ENCODE measurements around the gene SEZ6. TPM values are rescaled to one million over a fixed set of nuclear protein-coding genes. Genes with fewer than 3 reads are reported as not detected.
A peak's percentile ranks its signal among the peaks of the same experiment; 100 is the strongest.

SEZ6 gene
- polyA plus RNA-seq, 3 donors, result 0.17 to 0.33 (median 0.18) TPM

DNA sequence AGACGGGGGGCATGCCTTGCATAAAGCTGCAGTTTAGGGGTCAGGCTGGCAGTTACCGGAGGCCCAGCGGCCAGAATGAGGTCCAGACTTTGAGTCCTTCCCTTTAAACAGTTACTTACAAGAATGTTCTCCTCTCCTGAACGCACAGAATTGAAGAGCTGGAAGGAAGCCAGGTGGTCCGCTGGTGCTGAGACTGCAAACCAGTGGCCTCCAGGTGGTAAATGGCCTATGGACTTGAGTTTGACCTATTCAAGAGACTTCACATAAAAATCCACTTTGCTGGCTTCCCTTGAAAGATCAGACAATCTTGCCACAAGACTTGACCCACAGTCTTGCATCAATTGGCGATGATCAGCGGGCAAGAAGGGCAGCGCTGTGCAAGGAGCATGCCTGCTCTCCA is 14.7 kb upstream of the SEZ6 start:
- WGBS (ENCODE audit: insufficient coverage), result 83% methylated on average over 4 of the region's 8 CpGs
- Histone ChIP-seq H3K4me2 (replicated peaks; ENCODE audit: extremely low read depth, low read length, poor library complexity, severe bottlenecking) (no peak overlapping the region), H3K9ac (ENCODE audit: insufficient read depth, low read length, poor library complexity, severe bottlenecking) (no peak overlapping the region), H4K20me1 (ENCODE audit: insufficient read depth, low read length) (no peaks in the 10 kb centered on the region), H3K36me3 (replicated peaks in 1 of 2; ENCODE audit: control insufficient read depth in 1 of 2, insufficient read depth in 2 of 2, low read length in 2 of 2) (no peaks in the 10 kb centered on the region), H2AFZ (ENCODE audit: insufficient read depth, low read depth, low read length, poor library complexity, severe bottlenecking) (no peak overlapping the region), H3K79me2 (ENCODE audit: insufficient read depth, low read length) (no peaks in the 10 kb centered on the region), H3K27ac (ENCODE audit: low read depth in 1 of 2, low read length in 2 of 2) (no peak overlapping the region), H3K4me3 (replicated peaks in 1 of 3; ENCODE audit: low read depth in 2 of 3, low read length in 3 of 3) (no peak overlapping the region), H3K9me3 (replicated peaks in 1 of 2; ENCODE audit: control insufficient read depth in 1 of 2, insufficient read depth in 1 of 2, low read length in 2 of 2) (no peaks in the 10 kb centered on the region), H3K27me3 (ENCODE audit: control insufficient read depth in 2 of 2, insufficient read depth in 2 of 2, low read length in 2 of 2) (peaks cover 20 to 60% of the 10 kb centered on the region in 2 donors), H3K4me1 (ENCODE audit: control insufficient read depth in 1 of 2, insufficient read depth in 2 of 2, low read length in 2 of 2) (peaks cover 4 to 9% of the 10 kb centered on the region in 2 donors)
- DNase-seq, result no peak
- peak overlapping the region in 1 of 2 donors; percentile 39 for H3K4me3 Mint-ChIP-seq
- TF ChIP-seq, protein P1, sequence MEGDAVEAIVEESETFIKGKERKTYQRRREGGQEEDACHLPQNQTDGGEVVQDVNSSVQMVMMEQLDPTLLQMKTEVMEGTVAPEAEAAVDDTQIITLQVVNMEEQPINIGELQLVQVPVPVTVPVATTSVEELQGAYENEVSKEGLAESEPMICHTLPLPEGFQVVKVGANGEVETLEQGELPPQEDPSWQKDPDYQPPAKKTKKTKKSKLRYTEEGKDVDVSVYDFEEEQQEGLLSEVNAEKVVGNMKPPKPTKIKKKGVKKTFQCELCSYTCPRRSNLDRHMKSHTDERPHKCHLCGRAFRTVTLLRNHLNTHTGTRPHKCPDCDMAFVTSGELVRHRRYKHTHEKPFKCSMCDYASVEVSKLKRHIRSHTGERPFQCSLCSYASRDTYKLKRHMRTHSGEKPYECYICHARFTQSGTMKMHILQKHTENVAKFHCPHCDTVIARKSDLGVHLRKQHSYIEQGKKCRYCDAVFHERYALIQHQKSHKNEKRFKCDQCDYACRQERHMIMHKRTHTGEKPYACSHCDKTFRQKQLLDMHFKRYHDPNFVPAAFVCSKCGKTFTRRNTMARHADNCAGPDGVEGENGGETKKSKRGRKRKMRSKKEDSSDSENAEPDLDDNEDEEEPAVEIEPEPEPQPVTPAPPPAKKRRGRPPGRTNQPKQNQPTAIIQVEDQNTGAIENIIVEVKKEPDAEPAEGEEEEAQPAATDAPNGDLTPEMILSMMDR (IDR thresholded peaks at IDR 0.05), result no peak
- intact Hi-C loops (cut with micrococcal nuclease), result no loop called here
- no peak overlapping the region for H3K27ac Mint-ChIP-seq
- peaks cover 11% of the 10 kb centered on the region for H3K4me1 Mint-ChIP-seq
- peaks cover 40 to 74% (median 43%) of the 10 kb centered on the region in 3 donors for H3K27me3 Mint-ChIP-seq (ENCODE audit: low read depth in 3 of 3)
- peaks cover 0 to 2% (median 0%) of the 10 kb centered on the region in 7 donors for H3K9me3 Mint-ChIP-seq
- no peaks in the 10 kb centered on the region for H3K36me3 Mint-ChIP-seq

DNA sequence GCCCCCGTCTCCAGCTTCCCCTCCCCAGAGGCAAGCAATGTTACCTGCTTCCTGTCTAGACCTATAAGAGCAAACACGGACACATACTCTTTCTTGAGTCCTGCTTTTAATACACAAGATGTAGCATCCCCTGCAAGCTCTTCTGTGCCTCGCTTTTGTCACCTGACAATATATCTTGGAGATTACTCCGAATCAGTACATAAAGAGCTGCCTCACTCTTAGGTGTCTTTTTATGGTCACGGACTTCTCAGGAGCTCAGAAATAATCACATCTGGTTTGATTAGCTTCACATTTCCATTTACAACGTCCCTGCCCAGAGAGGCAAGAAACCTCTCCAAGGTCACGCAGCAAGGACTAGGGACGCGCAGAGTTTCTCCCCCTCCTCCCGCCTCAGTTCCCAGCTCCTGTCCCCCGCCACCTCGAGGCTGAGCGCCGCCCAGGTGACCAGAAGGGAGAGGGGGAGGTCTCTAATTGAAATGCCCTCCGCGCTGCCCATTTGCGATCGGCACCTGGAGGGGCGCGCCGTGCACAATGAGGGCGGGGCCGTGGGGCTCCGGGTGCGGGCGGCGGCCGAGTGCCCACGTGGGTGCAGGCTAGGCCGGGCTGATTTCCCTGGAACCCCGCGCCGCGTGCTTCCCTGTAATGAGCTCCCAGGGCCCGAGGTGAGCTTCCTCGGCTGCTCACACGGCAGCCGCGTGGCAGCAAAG is 13.8 kb upstream of the SEZ6 start:
- Mint-ChIP-seq H3K4me1 (peaks cover 11% of the 10 kb centered on the region), H3K4me3 (peak overlapping the region in 1 of 2 donors; percentile 44), H3K27me3 (ENCODE audit: low read depth in 3 of 3) (peaks cover 40 to 76% (median 46%) of the 10 kb centered on the region in 3 donors), H3K9me3 (peaks cover 0 to 2% (median 0%) of the 10 kb centered on the region in 7 donors), H3K36me3 (no peaks in the 10 kb centered on the region), H3K27ac (no peak overlapping the region)
- Histone ChIP-seq H3K4me1 (ENCODE audit: control insufficient read depth in 1 of 2, insufficient read depth in 2 of 2, low read length in 2 of 2) (peaks cover 4 to 9% of the 10 kb centered on the region in 2 donors), H3K79me2 (ENCODE audit: insufficient read depth, low read length) (no peaks in the 10 kb centered on the region), H3K36me3 (replicated peaks in 1 of 2; ENCODE audit: control insufficient read depth in 1 of 2, insufficient read depth in 2 of 2, low read length in 2 of 2) (no peaks in the 10 kb centered on the region), H3K27me3 (ENCODE audit: control insufficient read depth in 2 of 2, insufficient read depth in 2 of 2, low read length in 2 of 2) (peaks cover 20 to 60% of the 10 kb centered on the region in 2 donors), H3K4me2 (replicated peaks; ENCODE audit: extremely low read depth, low read length, poor library complexity, severe bottlenecking) (peak overlapping the region; percentile 32), H4K20me1 (ENCODE audit: insufficient read depth, low read length) (no peaks in the 10 kb centered on the region), H2AFZ (ENCODE audit: insufficient read depth, low read depth, low read length, poor library complexity, severe bottlenecking) (peak overlapping the region; percentile 13), H3K27ac (ENCODE audit: low read depth in 1 of 2, low read length in 2 of 2) (no peak overlapping the region), H3K4me3 (replicated peaks in 1 of 3; ENCODE audit: low read depth in 2 of 3, low read length in 3 of 3) (no peak overlapping the region), H3K9ac (ENCODE audit: insufficient read depth, low read length, poor library complexity, severe bottlenecking) (no peak overlapping the region), H3K9me3 (replicated peaks in 1 of 2; ENCODE audit: control insufficient read depth in 1 of 2, insufficient read depth in 1 of 2, low read length in 2 of 2) (no peaks in the 10 kb centered on the region)
- intact Hi-C loops (cut with micrococcal nuclease), result no loop called here
- peak in 1 of 3 donors; percentile 19 for DNase-seq
- WGBS (ENCODE audit: insufficient coverage), result 3% methylated on average over 31 of the region's 39 CpGs
- TF ChIP-seq, protein P1 (IDR thresholded peaks at IDR 0.05), result no peak

All from CD14-positive monocyte (primary cell).